Stimulated activated effector memory CD8-positive, alpha-beta T cell treated with anti-CD3 and anti-CD28 coated beads, Interleukin-12 subunit alpha, Interleukin-12 subunit beta, amount 100 ng/mL, for 72 hours (primary cell): ENCODE data around the gene FBXO38.
A peak's percentile ranks its signal among the peaks of the same experiment; 100 is the strongest.

Source experiments
- ATAC-seq: fragments of 150-1000 bp; cut with Tn5 transposase; 2 replicates; pipeline ENCODE4 v1.10.0; 2021
- DNase-seq, 2 donors: peaks; one replicate each; pipeline ENCODE4 v3.0.0; 2021 to 2022; ENCODE audit warnings: low spot score in 2 of 2
- H3K27ac Mint-ChIP-seq: one replicate; pipeline ENCODE4 v1.8.0; 2022; ENCODE audit warnings: mild to moderate bottlenecking, mixed read lengths
- H3K36me3 Mint-ChIP-seq: one replicate; pipeline ENCODE4 v1.8.0; 2022; ENCODE audit warnings: mild to moderate bottlenecking, mixed read lengths
- H3K4me1 Mint-ChIP-seq: one replicate; pipeline ENCODE4 v1.8.0; 2022; ENCODE audit warnings: mixed read lengths
- H3K4me3 Mint-ChIP-seq: one replicate; pipeline ENCODE4 v1.8.0; 2022; ENCODE audit warnings: mild to moderate bottlenecking, mixed read lengths
- H3K9me3 Mint-ChIP-seq: one replicate; pipeline ENCODE4 v1.8.0; 2022; ENCODE audit warnings: mixed read lengths

Gene FBXO38

GRCh38 chr5:148383564-148384379, at the start of gene FBXO38:
TSS of gene FBXO38 (plus strand) at chr5:148383958. CDS start at chr5:148394777, 10,819 bp downstream.
- ATAC-seq (peak; percentile 98), DNase-seq (peak; percentile 83 to 97)
- peaks cover 49% of the 10 kb centered on the region for H3K4me1 Mint-ChIP-seq
- H3K4me3 Mint-ChIP-seq = peak within 1 kb of the TSS; percentile 80
- H3K36me3 Mint-ChIP-seq = peaks cover 30% of the 10 kb centered on the region
- peak within 1 kb of the TSS; percentile 97 for H3K27ac Mint-ChIP-seq
- H3K9me3 Mint-ChIP-seq = peaks cover under 1% of the 10 kb centered on the region

DNA sequence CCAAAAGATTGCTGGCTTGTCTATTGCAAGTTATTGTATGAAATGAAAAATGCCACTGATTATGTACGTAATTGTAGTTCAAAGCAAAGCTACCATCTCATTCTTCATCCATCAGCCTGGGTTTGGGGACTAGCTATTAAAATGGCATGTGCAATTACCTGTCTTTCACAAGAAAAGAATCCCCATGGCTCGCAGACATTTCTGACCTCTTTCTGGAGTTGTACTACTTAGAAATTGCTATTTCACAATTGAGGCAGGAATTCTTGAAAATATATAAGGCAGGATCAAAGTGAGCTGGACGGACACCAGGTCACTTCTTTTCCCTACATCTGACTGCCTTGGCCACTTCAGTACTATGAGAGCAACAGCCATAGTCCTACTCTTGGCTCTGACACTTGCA, 48.5 kb upstream of the FBXO38 start, which contains the start of gene SPINK9:
Gene SPINK9, plus strand, starts transcription at position 301 of the 400 bp plus-strand sequence. Its CDS starts 55 bp downstream, at position 356.
- DNase-seq (no peak), ATAC-seq (no peak)
- Mint-ChIP-seq H3K9me3 (no peaks in the 10 kb centered on the region), H3K4me3 (no peak within 1 kb of the TSS), H3K4me1 (no peaks in the 10 kb centered on the region), H3K27ac (no peak within 1 kb of the TSS), H3K36me3 (no peaks in the 10 kb centered on the region)

DNA sequence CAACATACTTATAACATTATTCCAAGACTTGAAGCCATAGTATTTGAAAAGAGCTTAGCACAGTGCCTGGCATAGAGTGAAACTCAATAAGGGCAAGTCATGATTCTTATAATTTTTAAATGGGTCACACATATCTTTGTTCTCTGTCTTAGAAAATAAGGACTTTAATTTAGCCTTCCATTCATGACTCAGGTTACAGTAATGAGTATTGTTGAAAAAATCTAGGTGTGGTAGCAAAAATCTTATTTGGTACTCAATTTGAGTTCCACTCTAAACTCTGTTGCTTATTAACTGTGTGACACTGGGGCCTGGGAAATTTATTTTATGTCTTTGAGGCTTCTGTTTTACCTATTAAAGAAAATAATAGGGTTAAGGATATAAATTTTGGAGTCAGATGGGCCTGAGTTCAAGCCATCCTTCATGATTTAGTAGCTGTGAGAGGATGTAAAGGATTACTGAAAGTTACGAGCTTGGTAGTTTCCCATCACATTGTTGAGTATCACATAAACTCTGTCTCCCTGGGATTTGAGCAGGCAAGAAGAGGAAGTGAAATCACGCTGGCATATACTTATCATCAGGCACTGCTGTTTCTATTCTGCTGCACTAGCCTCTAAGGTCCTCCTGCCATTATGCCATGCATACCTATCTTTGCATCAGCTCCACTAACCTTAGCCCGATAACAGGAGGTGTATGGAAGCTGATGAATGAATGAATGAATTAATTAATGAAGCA, 46.9 kb upstream of the FBXO38 start:
- Mint-ChIP-seq H3K4me1 (no peaks in the 10 kb centered on the region), H3K27ac (no peak overlapping the region), H3K4me3 (no peak overlapping the region), H3K9me3 (no peaks in the 10 kb centered on the region), H3K36me3 (no peaks in the 10 kb centered on the region)
- no peak for DNase-seq
- no peak for ATAC-seq

DNA sequence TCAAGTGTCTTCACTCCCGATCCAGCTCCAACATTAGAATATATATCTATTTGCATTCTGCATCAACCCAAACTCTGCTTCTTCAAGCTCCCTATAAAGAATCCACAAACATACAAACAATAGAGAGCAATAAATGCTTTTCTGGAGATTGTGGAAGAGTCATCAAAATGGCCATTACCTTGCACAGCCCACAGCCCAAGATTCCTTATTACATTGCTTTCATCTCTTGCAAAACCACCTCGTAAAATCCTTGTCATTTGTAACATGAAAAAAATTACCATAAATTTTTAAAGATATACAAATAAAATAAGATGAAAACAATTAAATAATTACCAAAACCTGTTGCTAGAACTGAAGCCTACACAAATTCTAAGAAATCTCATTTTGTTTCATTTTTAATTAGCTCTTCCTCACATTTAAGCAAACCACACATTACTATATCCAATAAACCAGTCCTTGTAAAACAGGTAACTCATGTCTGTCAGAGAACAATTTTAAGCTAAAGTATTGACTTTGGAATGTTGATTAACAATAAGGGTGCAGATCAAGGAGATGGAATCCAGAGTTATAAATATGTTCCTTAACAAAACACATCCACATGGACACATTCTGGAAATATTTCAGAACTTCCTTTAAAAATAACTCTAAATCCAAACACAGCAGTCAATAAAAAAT, 41.2 kb upstream of the FBXO38 start:
- Mint-ChIP-seq H3K27ac (no peak overlapping the region), H3K9me3 (no peaks in the 10 kb centered on the region), H3K4me1 (no peaks in the 10 kb centered on the region), H3K36me3 (no peaks in the 10 kb centered on the region), H3K4me3 (no peak overlapping the region)
- DNase-seq (no peak), ATAC-seq (no peak)

DNA sequence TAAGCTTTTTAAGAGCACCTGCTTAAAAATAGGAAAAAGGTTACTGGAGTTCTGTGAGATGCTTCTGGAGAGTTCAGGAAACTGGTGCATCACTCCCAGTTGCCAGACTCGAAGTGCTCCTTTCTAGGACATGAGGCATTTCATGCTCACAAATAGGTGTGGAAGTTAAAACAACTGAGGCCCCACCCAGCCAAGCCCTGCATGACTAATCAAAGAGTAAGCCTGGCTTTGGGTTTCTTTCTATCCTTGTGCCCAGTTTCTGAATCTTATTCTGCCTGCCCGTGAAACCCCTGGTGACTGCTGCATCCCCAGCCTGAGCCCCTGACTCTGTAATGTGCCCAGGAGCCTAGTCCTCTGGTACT, 40.7 kb upstream of the FBXO38 start:
- no peaks in the 10 kb centered on the region for H3K36me3 Mint-ChIP-seq
- H3K27ac Mint-ChIP-seq = no peak overlapping the region
- no peak for ATAC-seq
- no peak overlapping the region for H3K4me3 Mint-ChIP-seq
- H3K4me1 Mint-ChIP-seq = no peaks in the 10 kb centered on the region
- H3K9me3 Mint-ChIP-seq = no peaks in the 10 kb centered on the region
- DNase-seq = no peak

DNA sequence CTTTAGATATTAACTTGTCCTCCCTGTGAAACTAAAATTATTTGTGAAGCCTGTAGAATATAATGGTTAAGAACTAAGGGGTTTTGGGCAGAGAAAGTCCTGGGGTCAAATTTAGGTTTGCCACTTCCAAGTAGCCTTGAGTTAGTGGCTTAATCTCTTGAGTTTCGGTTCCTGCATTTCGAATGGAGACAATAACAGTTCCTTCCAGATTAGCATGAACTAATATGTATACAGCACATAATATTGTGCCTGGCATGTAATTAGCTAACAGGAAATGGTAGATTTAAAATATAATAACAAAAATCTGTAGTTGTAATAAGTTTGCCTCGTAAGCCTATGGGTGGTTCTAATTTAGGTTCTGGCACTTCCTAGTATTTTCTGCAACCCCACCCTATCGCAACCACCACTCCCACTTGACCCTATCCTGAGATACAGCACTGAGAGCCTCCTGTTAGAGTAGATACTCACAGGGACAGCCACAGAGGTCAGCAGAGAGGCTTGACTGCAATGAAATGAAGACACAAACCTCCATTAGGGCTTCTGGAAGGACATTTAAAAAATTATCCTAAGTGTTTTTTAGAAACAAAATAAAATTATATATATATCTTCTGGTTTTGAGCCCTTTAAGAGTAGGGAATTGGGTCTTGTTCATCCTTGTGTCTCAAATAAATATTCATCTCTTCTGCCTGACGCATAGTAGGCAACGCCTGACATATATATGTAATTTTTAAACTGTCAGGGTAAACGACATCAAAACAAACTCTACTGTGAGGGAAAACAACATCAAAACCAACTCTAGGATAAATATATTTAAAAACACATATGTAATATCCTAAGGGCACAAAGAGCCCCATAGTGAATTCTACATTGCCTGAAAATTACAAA, 39.9 kb upstream of the FBXO38 start:
- no peak for DNase-seq
- H3K4me1 Mint-ChIP-seq = no peaks in the 10 kb centered on the region
- no peaks in the 10 kb centered on the region for H3K9me3 Mint-ChIP-seq
- ATAC-seq = no peak
- no peak overlapping the region for H3K4me3 Mint-ChIP-seq
- no peak overlapping the region for H3K27ac Mint-ChIP-seq
- H3K36me3 Mint-ChIP-seq = no peaks in the 10 kb centered on the region

- Mint-ChIP-seq H3K4me1 (no peaks in the 10 kb centered on the region), H3K27ac (no peak overlapping the region)
- no peak for ATAC-seq
Observed at GRCh38 chr5:148347706-148348105, 36.1 kb upstream of the FBXO38 start.

GRCh38 chr5:148352696-148353095, 31.1 kb upstream of the FBXO38 start:
- ATAC-seq (no peak), DNase-seq (no peak)
- Mint-ChIP-seq H3K27ac (no peak overlapping the region), H3K4me3 (no peak overlapping the region), H3K36me3 (no peaks in the 10 kb centered on the region), H3K9me3 (no peaks in the 10 kb centered on the region), H3K4me1 (no peaks in the 10 kb centered on the region)

More at GRCh38 chr5:148347706-148348105, 36.1 kb upstream of the FBXO38 start:
- no peak for DNase-seq
- H3K36me3 Mint-ChIP-seq = no peaks in the 10 kb centered on the region
- H3K9me3 Mint-ChIP-seq = no peaks in the 10 kb centered on the region
- H3K4me3 Mint-ChIP-seq = no peak overlapping the region

DNA sequence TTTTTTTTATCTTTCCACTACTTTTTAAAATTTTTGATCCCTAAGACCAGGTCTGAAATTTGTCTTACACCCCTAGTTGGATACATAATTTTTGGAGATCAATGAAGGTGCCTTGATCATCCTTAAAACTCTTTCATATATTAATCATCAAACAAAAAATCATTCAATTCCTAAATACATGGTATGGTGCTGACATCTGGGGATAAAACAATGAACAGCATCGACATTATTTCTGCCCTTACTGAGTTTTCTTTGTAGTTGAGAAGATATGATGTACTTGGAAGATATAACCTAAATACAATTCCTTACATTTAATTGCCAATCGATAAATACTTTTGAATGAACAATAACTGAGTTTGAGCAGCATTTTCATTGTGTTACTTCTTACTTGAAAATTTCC, 30.1 kb upstream of the FBXO38 start:
- DNase-seq (no peak), ATAC-seq (no peak)
- Mint-ChIP-seq H3K4me1 (no peaks in the 10 kb centered on the region), H3K36me3 (no peaks in the 10 kb centered on the region), H3K9me3 (no peaks in the 10 kb centered on the region), H3K27ac (no peak overlapping the region), H3K4me3 (no peak overlapping the region)

DNA sequence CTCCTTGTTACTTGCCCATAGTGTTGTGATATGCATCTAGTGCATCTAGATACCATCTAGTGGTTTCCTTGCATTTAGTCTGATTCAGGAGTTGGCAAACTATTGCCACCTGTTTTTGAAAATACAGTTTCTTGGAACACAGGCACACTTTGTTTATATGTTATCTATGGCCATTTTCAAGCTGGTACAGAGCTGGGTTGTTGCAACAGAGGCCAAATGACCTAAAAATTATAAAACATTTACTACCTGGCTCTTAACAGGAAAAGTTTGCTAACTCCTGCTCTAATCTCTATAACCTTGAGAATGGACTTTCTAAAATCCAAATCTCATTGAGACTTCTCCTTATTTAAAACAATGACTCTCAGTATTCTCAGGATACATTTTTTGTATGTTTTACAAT, 19.4 kb upstream of the FBXO38 start:
- ATAC-seq (no peak), DNase-seq (no peak)
- Mint-ChIP-seq H3K36me3 (no peaks in the 10 kb centered on the region), H3K4me3 (no peak overlapping the region), H3K27ac (no peak overlapping the region), H3K9me3 (peaks cover 4% of the 10 kb centered on the region), H3K4me1 (no peaks in the 10 kb centered on the region)

- Mint-ChIP-seq H3K4me3 (no peak overlapping the region), H3K36me3 (no peaks in the 10 kb centered on the region), H3K4me1 (no peaks in the 10 kb centered on the region), H3K9me3 (peaks cover 4% of the 10 kb centered on the region), H3K27ac (no peak overlapping the region)
- ATAC-seq = no peak
- no peak for DNase-seq
Observed at GRCh38 chr5:148368299-148368698, 15.5 kb upstream of the FBXO38 start.

DNA sequence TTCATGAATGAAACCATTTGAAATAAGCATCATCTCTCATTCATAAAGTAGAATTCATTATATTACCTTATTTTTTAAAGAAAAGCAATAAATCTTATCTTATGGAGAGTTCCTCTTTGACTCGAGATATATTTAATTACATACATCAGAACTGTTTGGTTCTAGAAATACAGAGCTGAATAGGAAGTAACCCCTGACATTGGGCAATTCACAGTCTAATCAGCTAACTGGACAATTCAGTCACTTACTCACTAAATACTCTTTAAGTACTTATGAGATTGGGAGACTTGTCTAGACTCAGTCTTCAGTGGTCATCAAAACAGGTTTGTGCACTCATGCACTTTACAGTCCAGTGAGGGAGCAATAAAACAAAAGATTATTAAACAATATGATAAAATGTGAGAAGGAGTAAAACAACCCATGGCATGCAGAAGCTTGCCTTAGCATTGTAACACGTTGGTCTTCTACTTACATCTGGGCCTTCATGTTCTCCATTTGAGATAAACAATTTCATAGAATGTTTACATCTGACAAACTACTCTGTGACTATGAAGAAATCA, 11.5 kb upstream of the FBXO38 start:
- ATAC-seq (no peak), DNase-seq (no peak)
- Mint-ChIP-seq H3K36me3 (no peaks in the 10 kb centered on the region), H3K4me3 (no peak overlapping the region), H3K9me3 (peaks cover 4% of the 10 kb centered on the region), H3K4me1 (no peaks in the 10 kb centered on the region), H3K27ac (no peak overlapping the region)

DNA sequence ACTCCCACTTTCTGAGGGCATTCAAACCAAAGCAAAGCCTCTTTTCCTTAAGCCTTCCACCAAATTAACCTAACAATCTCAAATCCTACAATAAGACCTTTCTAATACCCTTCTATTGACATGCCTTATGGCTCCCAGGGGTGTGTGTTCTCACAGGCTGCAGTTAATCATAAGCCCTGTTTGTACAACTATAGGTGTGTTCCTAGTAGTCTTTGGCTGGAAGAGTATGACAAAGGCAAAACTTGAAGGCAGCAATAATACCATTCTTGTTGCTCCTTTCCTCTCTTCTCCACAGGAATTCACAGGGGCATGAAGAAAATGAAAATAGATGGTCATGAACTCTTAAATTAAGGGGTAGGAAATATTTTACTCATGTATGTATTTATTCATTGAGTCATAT, 10.9 kb upstream of the FBXO38 start:
- Mint-ChIP-seq H3K9me3 (peaks cover 3% of the 10 kb centered on the region), H3K36me3 (no peaks in the 10 kb centered on the region), H3K4me3 (no peak overlapping the region), H3K27ac (no peak overlapping the region), H3K4me1 (no peaks in the 10 kb centered on the region)
- ATAC-seq (no peak), DNase-seq (no peak)

- H3K27ac Mint-ChIP-seq = no peak overlapping the region
- DNase-seq (no peak), ATAC-seq (peak; percentile 70)
- peaks cover 7% of the 10 kb centered on the region for H3K9me3 Mint-ChIP-seq
- H3K4me3 Mint-ChIP-seq = no peak overlapping the region
- no peaks in the 10 kb centered on the region for H3K36me3 Mint-ChIP-seq
- no peaks in the 10 kb centered on the region for H3K4me1 Mint-ChIP-seq
Observed at GRCh38 chr5:148374690-148375360, 8.9 kb upstream of the FBXO38 start.
